GM18861 (cell line): ENCODE measurements around the gene EVX1.

Experiments
- ATAC-seq: cut with Tn5 transposase; IDR thresholded peaks from one replicate; pipeline ENCODE4 v1.9.1; 2021; ENCODE audit not compliant: unreplicated experiment

Gene EVX1

GRCh38 chr7:27224983-27225934 lies 17.3 kb upstream of the EVX1 start:
- ATAC-seq, result no peak

GRCh38 chr7:27229448-27229847 lies 13.2 kb upstream of the EVX1 start:
- no peak for ATAC-seq

GRCh38 chr7:27235387-27236311 lies 7.0 kb upstream of the EVX1 start:
- ATAC-seq, result no peak

- ATAC-seq, result no peak
Observed at GRCh38 chr7:27237735-27238334, 4.8 kb upstream of the EVX1 start.

- ATAC-seq, result no peak
Observed at GRCh38 chr7:27238979-27239386, 3.6 kb upstream of the EVX1 start.

- ATAC-seq, result no peak
Observed at GRCh38 chr7:27239387-27240014, 3.1 kb upstream of the EVX1 start.

- ATAC-seq, result no peak
Observed at GRCh38 chr7:27240015-27240731, 2.4 kb upstream of the EVX1 start.

- ATAC-seq, result no peak
Observed at GRCh38 chr7:27241189-27242056, 1.2 kb upstream of the EVX1 start.

GRCh38 chr7:27242154-27242553 lies 448 bp upstream of the EVX1 start:
- no peak for ATAC-seq

- ATAC-seq, result no peak
Observed at GRCh38 chr7:27243340-27244163, 950 bp downstream of the EVX1 start.

GRCh38 chr7:27244488-27245123 lies 2.0 kb downstream of the EVX1 start:
- no peak for ATAC-seq

- no peak for ATAC-seq
Observed at GRCh38 chr7:27245124-27245797, 2.7 kb downstream of the EVX1 start.

GRCh38 chr7:27245798-27246691 lies 3.4 kb downstream of the EVX1 start:
- no peak for ATAC-seq

- ATAC-seq, result no peak
Observed at GRCh38 chr7:27247000-27247399, 4.4 kb downstream of the EVX1 start.

GRCh38 chr7:27247452-27248426 lies 5.1 kb downstream of the EVX1 start:
- ATAC-seq, result no peak
